BJ (cell line): ENCODE data around the gene GJA10. TPM values are rescaled to one million over a fixed set of nuclear protein-coding genes. Genes with fewer than 3 reads are reported as not detected.

ENCODE experiments used
- CTCF ChIA-PET: fragments of 350-600 bp; formaldehyde crosslinking; extraction: SDS; loops from one replicate; lab custom pipeline; 2021; ENCODE audit warnings: antibody characterized with exemption, inconsistent platforms; lab: Yijun Ruan, JAX
- POLR2A ChIA-PET: fragments of 300-600 bp; sonication (Branson Sonifier 250); formaldehyde crosslinking; extraction: SDS; loops from one replicate; lab custom pipeline; 2021; ENCODE audit warnings: antibody characterized with exemption; lab: Charles Lee
- DNase-seq: peaks from one replicate; pipeline ENCODE4 v3.0.0-alpha.2; 2011; ENCODE audit warnings: low read depth
- H3K27me3 ChIP-seq: 2 replicates; pipeline ENCODE4 v1.6.0; 2011; ENCODE audit warnings: low read length; ENCODE audit not compliant: control insufficient read depth, insufficient read depth
- H3K36me3 ChIP-seq: 2 replicates; pipeline ENCODE4 v1.5.1; 2011; ENCODE audit warnings: low read length; ENCODE audit not compliant: control insufficient read depth, insufficient read depth
- H3K4me3 ChIP-seq: 2 replicates; pipeline ENCODE4 v1.5.1; 2011; ENCODE audit warnings: low read depth, mild to moderate bottlenecking, control low read depth, low read length
- polyA plus RNA-seq: library from polyadenylated mRNA; depleted of rRNA; stranded (reverse); fragments of >200 nt; gene quantifications from 2 replicates; pipeline ENCODE4 v1.2.3, GENCODE V29; 2011
- TF ChIP-seq, protein P1 (sequence below): IDR thresholded peaks from 2 replicates; pipeline ENCODE4 v1.5.1; 2011; ENCODE audit warnings: low read depth, mild to moderate bottlenecking, control low read depth, inconsistent platforms, low read length, moderate library complexity; ENCODE audit not compliant: insufficient read depth

The GJA10 gene
- polyA plus RNA-seq, 1 experiment = not detected

- ChIA-PET CTCF (interaction anchor here (9.0 kb wide), 1 partner anchor 540 kb away, joined by 169 read pairs; no protein-coding TSS in a partner anchor), POLR2A (no interaction called here)
- DNase-seq = no peak
- H3K4me3 ChIP-seq = no peak overlapping the region
- H3K27me3 ChIP-seq = peaks cover 2% of the 10 kb centered on the region; the same call in 1 of the 2 replicates
- TF ChIP-seq, protein P1, sequence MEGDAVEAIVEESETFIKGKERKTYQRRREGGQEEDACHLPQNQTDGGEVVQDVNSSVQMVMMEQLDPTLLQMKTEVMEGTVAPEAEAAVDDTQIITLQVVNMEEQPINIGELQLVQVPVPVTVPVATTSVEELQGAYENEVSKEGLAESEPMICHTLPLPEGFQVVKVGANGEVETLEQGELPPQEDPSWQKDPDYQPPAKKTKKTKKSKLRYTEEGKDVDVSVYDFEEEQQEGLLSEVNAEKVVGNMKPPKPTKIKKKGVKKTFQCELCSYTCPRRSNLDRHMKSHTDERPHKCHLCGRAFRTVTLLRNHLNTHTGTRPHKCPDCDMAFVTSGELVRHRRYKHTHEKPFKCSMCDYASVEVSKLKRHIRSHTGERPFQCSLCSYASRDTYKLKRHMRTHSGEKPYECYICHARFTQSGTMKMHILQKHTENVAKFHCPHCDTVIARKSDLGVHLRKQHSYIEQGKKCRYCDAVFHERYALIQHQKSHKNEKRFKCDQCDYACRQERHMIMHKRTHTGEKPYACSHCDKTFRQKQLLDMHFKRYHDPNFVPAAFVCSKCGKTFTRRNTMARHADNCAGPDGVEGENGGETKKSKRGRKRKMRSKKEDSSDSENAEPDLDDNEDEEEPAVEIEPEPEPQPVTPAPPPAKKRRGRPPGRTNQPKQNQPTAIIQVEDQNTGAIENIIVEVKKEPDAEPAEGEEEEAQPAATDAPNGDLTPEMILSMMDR = no peak
- H3K36me3 ChIP-seq = no peaks in the 10 kb centered on the region
These were observed 43.7 kb downstream of the GJA10 start for GRCh38 chr6:89938014-89938413.

- DNase-seq = no peak
- POLR2A ChIA-PET = no interaction called here
These were observed 44.9 kb downstream of the GJA10 start for GRCh38 chr6:89939144-89939543.

DNA sequence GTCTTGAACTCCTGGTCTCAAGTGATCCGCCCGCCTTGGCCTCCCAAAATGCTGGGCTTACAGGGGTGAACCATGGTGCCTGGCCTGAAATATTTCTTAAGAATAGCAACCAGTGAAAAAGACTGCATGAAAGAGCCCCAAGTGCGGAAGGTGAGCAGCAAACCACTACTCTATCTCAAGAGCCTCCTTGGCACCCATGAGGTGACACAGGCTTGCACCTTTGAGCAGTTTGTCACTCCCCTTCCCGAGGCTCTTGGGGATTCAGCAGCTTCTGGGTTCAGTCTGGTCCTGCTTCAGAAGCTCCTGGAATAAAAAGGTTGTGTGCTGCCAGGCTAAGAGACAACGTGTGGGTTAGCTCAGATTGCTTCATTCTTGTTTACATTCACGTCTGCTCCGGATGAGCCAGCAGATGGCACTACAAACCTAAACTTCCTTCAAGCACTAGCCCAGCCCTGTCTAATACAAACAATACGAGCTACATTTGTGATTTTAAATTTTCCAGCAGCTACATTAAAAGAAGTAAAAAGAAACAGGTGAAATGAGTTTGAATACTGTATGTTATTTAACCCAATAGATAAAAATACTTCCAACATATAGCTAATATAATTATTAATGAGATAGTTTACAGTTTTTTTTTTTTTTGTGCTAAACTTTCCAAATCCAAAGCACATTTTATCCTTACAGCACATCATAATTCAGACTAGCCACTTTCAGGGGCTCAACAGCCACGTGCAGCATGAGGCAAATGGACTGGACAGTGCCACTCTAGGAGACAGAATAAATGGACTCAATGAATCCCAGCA, 46.2 kb downstream of the GJA10 start:
- no peak for DNase-seq
- Histone ChIP-seq H3K4me3 (no peak overlapping the region), H3K36me3 (no peaks in the 10 kb centered on the region), H3K27me3 (peaks cover 2% of the 10 kb centered on the region; the same call in 1 of the 2 replicates)
- ChIA-PET CTCF (interaction anchor here (0.6 to 9.0 kb wide), 48 partner anchors 9 to 586 kb away, joined by 3 to 169 read pairs (median 4); no protein-coding TSS in a partner anchor), POLR2A (interaction anchor here (0.6 kb wide), 2 partner anchors 184 to 344 kb away, joined by 3 to 4 read pairs; no protein-coding TSS in a partner anchor)
- TF ChIP-seq, protein P1 = peak; percentile 82

More at GRCh38 chr6:89939144-89939543, 44.9 kb downstream of the GJA10 start:
- Histone ChIP-seq H3K36me3 (no peaks in the 10 kb centered on the region), H3K4me3 (no peak overlapping the region), H3K27me3 (peaks cover 2% of the 10 kb centered on the region; the same call in 1 of the 2 replicates)
- CTCF ChIA-PET = interaction anchor here (9.0 kb wide), 1 partner anchor 539 kb away, joined by 169 read pairs; no protein-coding TSS in a partner anchor
- TF ChIP-seq, protein P1 = no peak

DNA sequence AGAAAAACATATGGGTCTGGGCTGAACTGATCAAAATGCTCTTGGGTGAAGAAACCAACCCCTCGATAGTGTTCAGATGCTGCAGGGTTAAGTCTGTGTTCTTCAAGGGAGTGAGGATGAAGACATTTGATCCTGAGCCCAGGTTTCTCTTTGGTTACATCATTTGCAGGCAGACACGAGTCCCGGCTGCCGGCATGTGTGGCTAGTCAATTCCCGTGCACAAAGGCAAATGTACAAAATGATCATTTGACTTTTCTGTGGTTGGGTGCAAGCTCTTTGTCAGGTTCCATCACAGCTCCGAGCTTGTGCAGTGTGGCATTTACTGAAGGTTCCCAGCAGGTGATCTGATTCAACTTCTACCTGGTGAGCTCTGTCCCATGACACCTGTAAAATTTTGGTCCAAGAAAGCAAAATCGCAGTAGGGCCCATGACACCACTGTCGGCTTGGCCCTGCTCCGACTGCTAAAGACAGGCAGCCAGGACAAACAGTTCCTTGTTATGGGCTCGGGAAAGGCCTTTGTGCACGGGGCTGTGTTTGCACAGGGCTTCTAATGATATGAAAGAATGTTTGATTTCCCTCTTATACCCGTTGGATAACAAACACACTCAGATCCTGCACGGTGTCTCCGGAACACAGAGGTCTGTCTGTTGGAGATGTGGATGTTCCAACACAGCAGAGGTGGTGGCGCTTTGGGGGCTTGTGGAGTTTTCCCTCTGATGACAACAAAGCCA, 46.9 kb downstream of the GJA10 start:
- H3K36me3 ChIP-seq = no peaks in the 10 kb centered on the region
- ChIA-PET POLR2A (no interaction called here), CTCF (interaction anchor here (0.7 to 9.0 kb wide), 38 partner anchors 9 to 559 kb away, joined by 3 to 169 read pairs (median 4); no protein-coding TSS in a partner anchor)
- TF ChIP-seq, protein P1 = no peak
- DNase-seq = no peak
- H3K27me3 ChIP-seq = peaks cover 2% of the 10 kb centered on the region; the same call in 1 of the 2 replicates
- H3K4me3 ChIP-seq = no peak overlapping the region
